Measurements from ENCODE around the gene ITGA7. TPM values are rescaled to one million over a fixed set of nuclear protein-coding genes. Genes with fewer than 3 reads are reported as not detected.

The ITGA7 gene
- total and polyA plus RNA-seq, 2 of the 8 experiments (the other 6 are each of a cell fraction or from before 2014, with no cell fraction given) = 57.6 to 86.1 TPM

DNA sequence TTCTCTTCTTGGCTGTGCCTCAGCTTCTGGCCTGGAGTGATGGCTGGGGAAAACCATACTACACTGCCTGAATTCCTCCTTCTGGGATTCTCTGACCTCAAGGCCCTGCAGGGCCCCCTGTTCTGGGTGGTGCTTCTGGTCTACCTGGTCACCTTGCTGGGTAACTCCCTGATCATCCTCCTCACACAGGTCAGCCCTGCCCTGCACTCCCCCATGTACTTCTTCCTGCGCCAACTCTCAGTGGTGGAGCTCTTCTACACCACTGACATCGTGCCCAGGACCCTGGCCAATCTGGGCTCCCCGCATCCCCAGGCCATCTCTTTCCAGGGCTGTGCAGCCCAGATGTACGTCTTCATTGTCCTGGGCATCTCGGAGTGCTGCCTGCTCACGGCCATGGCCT lies 70.9 kb downstream of the ITGA7 start, which contains the start of gene OR10P1 (continued):
- no peak for TF ChIP-seq HDAC2 (IDR thresholded peaks at IDR 0.05; ENCODE audit: borderline replicate concordance in 1 of 2, low read depth in 2 of 2, low read length in 2 of 2)
- no peak for TF ChIP-seq SP1 (IDR thresholded peaks at IDR 0.05; ENCODE audit: low read depth, low read length)
- TF ChIP-seq HDAC6 (IDR thresholded peaks at IDR 0.05; ENCODE audit: low read depth, low read length) = no peak
- TF ChIP-seq RNF2 (IDR thresholded peaks at IDR 0.05; ENCODE audit: borderline replicate concordance, low read depth, low read length, missing control alignments, poor library complexity, severe bottlenecking) = no peak
- TF ChIP-seq POLR2AphosphoS5 (IDR thresholded peaks at IDR 0.05; ENCODE audit: low read depth, low read length) = no peak
- TF ChIP-seq YY1 (IDR thresholded peaks at IDR 0.05; ENCODE audit: low read depth, low read length) = no peak
- TF ChIP-seq SIN3A (conservative IDR thresholded peaks at IDR 0.05 in 1 of 2, IDR thresholded peaks at IDR 0.05 in 1 of 2; ENCODE audit: low read depth in 1 of 2, low read length in 2 of 2) = no peak
- no peak for TF ChIP-seq EZH2 (IDR thresholded peaks at IDR 0.05; ENCODE audit: low read depth, low read length, severe bottlenecking)
